22Rv1 (cell line): ENCODE results near the gene SMYD3.
"Not testable (repeated sequence)": the region's sequence is repeated elsewhere in the genome, so short reads cannot be mapped to it uniquely, and the experiment has no call there.

Source experiments
- CTCF ChIP-seq: fragments of 450-650 bp; IDR thresholded peaks from 2 replicates; pipeline ENCODE4 v1.5.1; 2017; ENCODE audit warnings: mild to moderate bottlenecking
- ZFX ChIP-seq: fragments of 450-650 bp; IDR thresholded peaks from 2 replicates; pipeline ENCODE4 v1.6.1; 2017; ENCODE audit warnings: antibody characterized with exemption, borderline replicate concordance

GRCh38 chr1:245714027-245714426 lies 793.1 kb downstream of the SMYD3 start:
- TF ChIP-seq CTCF, ZFX: not testable (repeated sequence)
